MM.1S (cell line): ENCODE results near the gene IL1R2.

Experiments
- DNase-seq: peaks from one replicate; pipeline ENCODE4 v3.0.0-alpha.2; 2015
- H2AFZ ChIP-seq: fragments of 300-600 bp; sonication (generic); 2 replicates; pipeline ENCODE4 v1.6.0; 2016; ENCODE audit warnings: antibody characterized with exemption, low read length
- H3F3A ChIP-seq: fragments of 300-600 bp; sonication (generic); 2 replicates; pipeline ENCODE4 v1.6.1; 2016; ENCODE audit warnings: mild to moderate bottlenecking, antibody characterized with exemption, low read length, moderate library complexity, mixed read lengths; ENCODE audit not compliant: insufficient read depth
- H3K27ac ChIP-seq: fragments of 300-600 bp; sonication (generic); 2 replicates; pipeline ENCODE4 v1.5.1; 2016; ENCODE audit warnings: mild to moderate bottlenecking, low read length
- H3K27me3 ChIP-seq: fragments of 300-600 bp; sonication (generic); replicated peaks from 2 replicates; pipeline ENCODE4 v1.6.0; 2016; ENCODE audit warnings: low read length; ENCODE audit not compliant: insufficient read depth
- H3K36me3 ChIP-seq: fragments of 300-600 bp; sonication (generic); replicated peaks from 2 replicates; pipeline ENCODE4 v1.6.1; 2016; ENCODE audit warnings: mild to moderate bottlenecking, low read length, mixed read lengths; ENCODE audit not compliant: insufficient read depth
- H3K4me1 ChIP-seq: fragments of 300-600 bp; sonication (generic); 2 replicates; pipeline ENCODE4 v1.6.1; 2016; ENCODE audit warnings: low read length, mixed read lengths
- H3K4me2 ChIP-seq: fragments of 300-600 bp; sonication (generic); 2 replicates; pipeline ENCODE4 v1.6.0; 2016; ENCODE audit warnings: low read depth, low read length
- H3K4me3 ChIP-seq: fragments of 300-600 bp; sonication (generic); 2 replicates; pipeline ENCODE4 v1.5.1; 2016; ENCODE audit warnings: low read length, mixed read lengths
- H3K79me2 ChIP-seq: fragments of 300-600 bp; sonication (generic); 2 replicates; pipeline ENCODE4 v1.6.1; 2016; ENCODE audit warnings: mixed run types, low read length, mixed read lengths
- H3K9ac ChIP-seq: fragments of 300-600 bp; sonication (generic); 2 replicates; pipeline ENCODE4 v1.6.1; 2016; ENCODE audit warnings: low read length, mixed read lengths
- H3K9me2 ChIP-seq: fragments of 300-600 bp; sonication (generic); replicated peaks from 2 replicates; pipeline ENCODE4 v1.6.1; 2016; ENCODE audit warnings: mild to moderate bottlenecking, low read length, mixed read lengths; ENCODE audit not compliant: insufficient read depth
- H3K9me3 ChIP-seq: fragments of 300-600 bp; sonication (generic); replicated peaks from 2 replicates; pipeline ENCODE4 v1.6.1; 2016; ENCODE audit warnings: mild to moderate bottlenecking, low read length, mixed read lengths; ENCODE audit not compliant: insufficient read depth
- H4K20me1 ChIP-seq: fragments of 300-600 bp; sonication (generic); 2 replicates; pipeline ENCODE4 v1.6.1; 2016; ENCODE audit warnings: mild to moderate bottlenecking, low read length, moderate library complexity, mixed read lengths; ENCODE audit not compliant: insufficient read depth
- EZH2 ChIP-seq: fragments of 300-600 bp; sonication (generic); optimal IDR thresholded peaks from 2 replicates; pipeline ENCODE3; 2017; ENCODE audit warnings: low read depth, mild to moderate bottlenecking, antibody characterized with exemption, low read length, mixed read lengths
- EZH2phosphoT487 ChIP-seq: fragments of 300-600 bp; sonication (generic); IDR thresholded peaks from 2 replicates; pipeline ENCODE4 v1.6.1; 2018; ENCODE audit warnings: antibody characterized with exemption, low read length
- TF ChIP-seq, protein P1 (sequence below): fragments of 300-600 bp; sonication (generic); IDR thresholded peaks from 2 replicates; pipeline ENCODE4 v1.5.1; 2016; ENCODE audit warnings: antibody characterized with exemption, low read length, mixed read lengths

IL1R2 gene

DNA sequence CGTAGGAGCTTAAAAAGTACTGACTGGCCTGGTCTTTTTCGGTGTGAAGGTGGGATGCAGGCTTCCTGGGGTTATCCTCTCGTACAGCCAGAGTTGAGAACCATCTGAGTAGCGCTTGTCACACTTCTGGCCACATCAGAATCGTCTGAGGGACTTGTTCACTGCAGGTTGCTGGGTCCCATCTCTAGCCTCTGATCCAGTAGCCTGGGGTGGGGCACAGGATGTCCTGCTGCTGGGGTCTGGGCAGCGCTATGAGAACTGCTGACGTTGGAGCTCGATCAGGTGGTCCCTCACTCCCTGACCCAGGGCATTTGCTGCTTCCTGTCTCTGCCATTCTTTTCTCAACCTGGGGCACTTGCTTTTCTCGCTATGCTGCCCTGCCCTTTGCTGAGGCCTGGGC, 7.1 kb upstream of the IL1R2 start:
- no peaks in the 10 kb centered on the region for H3K79me2 ChIP-seq
- no peak overlapping the region for H3K4me3 ChIP-seq
- no peaks in the 10 kb centered on the region for H3K36me3 ChIP-seq
- no peak overlapping the region for H3K9ac ChIP-seq
- no peak overlapping the region for H3K27ac ChIP-seq
- no peak overlapping the region for H2AFZ ChIP-seq
- H3K4me1 ChIP-seq, result no peaks in the 10 kb centered on the region
- no peaks in the 10 kb centered on the region for H3F3A ChIP-seq
- no peaks in the 10 kb centered on the region for H3K9me2 ChIP-seq
- no peaks in the 10 kb centered on the region for H4K20me1 ChIP-seq
- H3K9me3 ChIP-seq, result no peaks in the 10 kb centered on the region
- TF ChIP-seq EZH2 (no peak), EZH2phosphoT487 (no peak)
- TF ChIP-seq, protein P1, sequence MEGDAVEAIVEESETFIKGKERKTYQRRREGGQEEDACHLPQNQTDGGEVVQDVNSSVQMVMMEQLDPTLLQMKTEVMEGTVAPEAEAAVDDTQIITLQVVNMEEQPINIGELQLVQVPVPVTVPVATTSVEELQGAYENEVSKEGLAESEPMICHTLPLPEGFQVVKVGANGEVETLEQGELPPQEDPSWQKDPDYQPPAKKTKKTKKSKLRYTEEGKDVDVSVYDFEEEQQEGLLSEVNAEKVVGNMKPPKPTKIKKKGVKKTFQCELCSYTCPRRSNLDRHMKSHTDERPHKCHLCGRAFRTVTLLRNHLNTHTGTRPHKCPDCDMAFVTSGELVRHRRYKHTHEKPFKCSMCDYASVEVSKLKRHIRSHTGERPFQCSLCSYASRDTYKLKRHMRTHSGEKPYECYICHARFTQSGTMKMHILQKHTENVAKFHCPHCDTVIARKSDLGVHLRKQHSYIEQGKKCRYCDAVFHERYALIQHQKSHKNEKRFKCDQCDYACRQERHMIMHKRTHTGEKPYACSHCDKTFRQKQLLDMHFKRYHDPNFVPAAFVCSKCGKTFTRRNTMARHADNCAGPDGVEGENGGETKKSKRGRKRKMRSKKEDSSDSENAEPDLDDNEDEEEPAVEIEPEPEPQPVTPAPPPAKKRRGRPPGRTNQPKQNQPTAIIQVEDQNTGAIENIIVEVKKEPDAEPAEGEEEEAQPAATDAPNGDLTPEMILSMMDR, result no peak
- H3K27me3 ChIP-seq, result no peaks in the 10 kb centered on the region
- H3K4me2 ChIP-seq, result no peak overlapping the region
- no peak for DNase-seq

- no peak overlapping the region for H3K4me2 ChIP-seq
- no peaks in the 10 kb centered on the region for H4K20me1 ChIP-seq
- H3K36me3 ChIP-seq, result no peaks in the 10 kb centered on the region
- no peak overlapping the region for H2AFZ ChIP-seq
- no peaks in the 10 kb centered on the region for H3K79me2 ChIP-seq
- H3K27ac ChIP-seq, result no peak overlapping the region
- H3K4me3 ChIP-seq, result no peak overlapping the region
- DNase-seq, result no peak
- no peaks in the 10 kb centered on the region for H3K9me2 ChIP-seq
- H3K9ac ChIP-seq, result no peak overlapping the region
- H3F3A ChIP-seq, result no peaks in the 10 kb centered on the region
- no peaks in the 10 kb centered on the region for H3K27me3 ChIP-seq
- H3K9me3 ChIP-seq, result no peaks in the 10 kb centered on the region
- TF ChIP-seq EZH2 (no peak), EZH2phosphoT487 (no peak)
- TF ChIP-seq, protein P1, result no peak
- no peaks in the 10 kb centered on the region for H3K4me1 ChIP-seq
Measured at GRCh38 chr2:101985101-101985792, 6.5 kb upstream of the IL1R2 start.

DNA sequence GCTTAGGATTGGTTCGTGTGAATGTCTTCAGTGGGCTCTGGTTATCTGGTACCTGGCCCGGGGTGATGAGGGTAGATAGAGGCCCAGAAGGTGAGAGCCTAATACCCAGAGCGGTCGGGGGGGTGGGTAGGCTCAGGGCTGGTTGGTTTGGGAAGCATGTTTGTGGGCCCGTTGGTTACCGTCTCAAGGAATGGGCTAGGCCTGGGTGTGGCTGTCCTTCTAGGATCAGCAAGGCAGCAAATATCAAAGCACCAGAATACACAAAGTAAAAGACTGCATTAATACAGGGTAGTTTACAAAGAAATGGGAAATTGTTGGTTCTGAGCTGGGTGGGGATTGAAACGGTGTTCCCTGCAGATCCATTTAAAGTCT, 6.0 kb upstream of the IL1R2 start:
- DNase-seq, result no peak
- Histone ChIP-seq H3K36me3 (no peaks in the 10 kb centered on the region), H3K79me2 (no peaks in the 10 kb centered on the region), H3K27me3 (no peaks in the 10 kb centered on the region), H3K9me3 (no peaks in the 10 kb centered on the region), H3F3A (no peaks in the 10 kb centered on the region), H3K27ac (no peak overlapping the region), H3K4me3 (no peak overlapping the region), H3K9ac (no peak overlapping the region), H2AFZ (no peak overlapping the region), H4K20me1 (no peaks in the 10 kb centered on the region), H3K9me2 (no peaks in the 10 kb centered on the region), H3K4me2 (no peak overlapping the region), H3K4me1 (no peaks in the 10 kb centered on the region)
- TF ChIP-seq EZH2, result no peak
- TF ChIP-seq, protein P1, result no peak
- no peak for TF ChIP-seq EZH2phosphoT487
